Cerebellar nuclear complex (tissue), 1 donor: Measurements from ENCODE around the gene VAT1.
"Not testable (repeated sequence)": the region's sequence is repeated elsewhere in the genome, so short reads cannot be mapped to it uniquely, and the experiment has no call there.

Experiments
- DNase-seq, 2 experiments: peaks; one replicate each; lab custom pipeline; 2025; lab: John Stamatoyannopoulos, UW

Gene VAT1

GRCh38 chr17:42973323-42973722, 48.9 kb downstream of the VAT1 start:
- DNase-seq, result not testable (repeated sequence)

GRCh38 chr17:42971589-42971988, 50.6 kb downstream of the VAT1 start:
- DNase-seq, result no peak

DNA sequence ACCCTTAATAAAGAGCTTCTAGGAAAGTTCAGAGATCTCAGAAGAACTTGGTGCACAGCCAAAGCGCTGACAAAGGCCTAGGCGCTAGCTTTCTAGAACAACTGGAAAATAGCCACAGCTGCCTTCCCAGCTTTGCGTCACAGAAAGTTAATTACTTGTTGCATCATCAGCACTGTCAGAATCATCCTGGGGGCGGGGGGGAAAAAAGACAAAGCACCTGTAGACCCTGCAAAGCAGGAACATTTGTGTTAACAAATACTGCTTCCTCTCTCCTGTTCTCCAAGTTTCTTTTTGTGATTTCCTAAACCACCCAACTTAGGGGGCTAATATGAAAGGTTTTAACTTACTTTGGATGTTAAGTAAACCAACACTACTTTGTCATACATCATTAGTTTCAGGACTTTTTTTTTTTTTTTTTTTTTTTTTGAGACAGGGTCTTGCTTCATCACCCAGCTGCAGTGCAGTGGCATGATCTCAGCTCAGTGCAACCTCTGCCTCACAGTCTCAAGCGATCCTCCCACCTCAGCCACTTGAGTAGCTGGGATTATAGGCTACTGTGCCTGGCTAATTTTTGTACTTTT, 53.1 kb downstream of the VAT1 start:
- DNase-seq, result no peak

- DNase-seq, result no peak
Measured at GRCh38 chr17:42967925-42968324, 54.3 kb downstream of the VAT1 start.
